HG03159 (cell line): ENCODE results near the gene MATN1.

Source experiments
- ATAC-seq: cut with Tn5 transposase; IDR thresholded peaks from one replicate; pipeline ENCODE4 v1.9.1; 2021; ENCODE audit warnings: mild to moderate bottlenecking, moderate library complexity; ENCODE audit not compliant: unreplicated experiment

Gene MATN1

GRCh38 chr1:30719406-30720270, 3.7 kb downstream of the MATN1 start:
- ATAC-seq: no peak

GRCh38 chr1:30718636-30719405, 4.6 kb downstream of the MATN1 start:
- peak; percentile 54 for ATAC-seq

DNA sequence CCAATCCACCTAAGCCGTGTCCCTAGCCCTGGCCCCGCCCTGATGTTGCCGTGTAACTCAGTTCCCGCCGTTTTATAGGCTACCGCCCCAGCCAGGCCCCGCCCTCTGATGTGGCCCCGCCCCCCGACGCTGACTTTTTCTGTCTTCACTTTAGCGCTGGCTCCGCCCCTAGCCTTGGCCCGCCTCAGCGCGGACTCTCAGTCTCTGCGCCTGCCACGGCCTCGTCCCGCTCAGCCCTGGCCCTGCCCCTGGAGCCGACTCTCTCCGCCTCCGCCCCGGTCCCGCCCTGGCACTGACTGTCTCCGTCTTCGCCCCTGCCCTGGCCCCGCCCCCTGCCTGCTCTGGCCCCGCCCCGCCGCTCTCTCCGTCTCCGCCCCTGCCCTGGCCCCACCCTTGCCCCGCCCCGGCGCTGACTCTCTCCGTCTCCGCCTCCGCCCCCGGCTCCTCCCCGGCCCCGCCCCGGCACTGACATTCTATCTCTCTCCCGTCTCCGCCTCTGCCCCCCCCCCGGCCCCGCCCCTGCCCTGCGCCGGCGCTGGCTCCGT, 5.2 kb downstream of the MATN1 start:
- ATAC-seq: peak; percentile 82

DNA sequence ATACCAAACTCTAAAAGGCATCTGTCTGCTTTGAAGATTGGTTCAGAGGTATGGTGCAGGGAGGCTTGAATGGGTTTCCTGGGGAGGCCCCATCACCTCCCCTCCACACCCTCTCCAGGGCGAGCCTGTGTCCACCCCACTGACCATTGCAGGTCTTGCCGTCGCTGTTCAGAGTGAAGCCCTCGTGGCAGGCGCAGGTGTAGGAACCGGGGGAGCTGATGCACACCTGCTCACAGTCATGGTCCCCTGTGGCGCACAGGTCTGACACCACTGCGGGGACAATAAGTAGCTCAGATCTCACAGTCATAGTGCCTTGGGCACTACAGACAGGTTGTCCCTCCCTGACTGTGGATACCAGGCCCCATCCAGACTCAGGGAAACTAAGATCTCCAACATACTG, 6.7 kb downstream of the MATN1 start:
- ATAC-seq: no peak

DNA sequence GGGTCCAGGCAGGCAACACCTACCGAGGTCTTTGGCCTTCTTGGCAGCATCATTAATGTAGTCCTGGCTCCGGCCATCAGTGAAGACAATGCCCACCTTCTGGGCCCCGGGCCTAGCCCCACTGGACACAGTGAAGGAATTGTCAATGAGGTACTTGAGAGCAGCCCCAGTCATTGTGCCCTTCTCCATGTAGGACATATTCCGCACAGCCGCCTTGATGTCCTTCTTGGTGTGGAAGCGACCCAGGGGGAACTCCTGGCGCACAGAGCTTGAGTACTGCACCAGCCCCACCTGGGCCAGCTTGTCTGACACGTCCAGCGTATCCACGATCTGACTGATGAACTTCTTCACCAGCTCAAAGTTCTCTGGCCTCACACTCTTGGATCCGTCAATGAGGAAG, 7.5 kb downstream of the MATN1 start:
- no peak for ATAC-seq

GRCh38 chr1:30715216-30715615, 8.2 kb downstream of the MATN1 start:
- ATAC-seq: no peak

DNA sequence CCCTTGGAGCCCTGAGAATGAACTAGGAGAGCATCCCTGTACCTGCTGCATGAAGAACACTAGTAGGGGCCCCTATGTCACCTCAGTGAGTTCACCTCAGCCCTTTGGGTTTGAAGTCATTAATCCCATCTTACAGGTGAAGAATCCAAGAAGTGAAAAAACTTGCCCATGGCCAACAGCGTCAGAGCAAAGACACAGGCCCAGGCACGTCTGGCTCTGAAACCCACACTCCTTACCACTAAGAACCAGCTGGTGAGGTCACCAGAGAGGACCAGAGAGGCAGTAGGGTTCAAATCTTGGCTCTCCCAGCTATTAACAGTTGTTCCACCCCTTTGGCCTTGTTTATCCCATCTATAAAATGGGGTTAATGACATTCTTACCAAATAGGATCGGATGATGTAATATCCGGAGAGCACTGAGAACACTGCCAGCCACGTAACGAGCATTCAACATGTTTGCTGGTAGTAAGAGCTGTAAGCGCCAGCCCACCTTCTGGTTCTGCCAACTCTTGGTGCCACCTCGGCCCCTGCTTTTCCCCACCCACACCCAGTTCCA, 8.8 kb downstream of the MATN1 start:
- ATAC-seq: no peak

DNA sequence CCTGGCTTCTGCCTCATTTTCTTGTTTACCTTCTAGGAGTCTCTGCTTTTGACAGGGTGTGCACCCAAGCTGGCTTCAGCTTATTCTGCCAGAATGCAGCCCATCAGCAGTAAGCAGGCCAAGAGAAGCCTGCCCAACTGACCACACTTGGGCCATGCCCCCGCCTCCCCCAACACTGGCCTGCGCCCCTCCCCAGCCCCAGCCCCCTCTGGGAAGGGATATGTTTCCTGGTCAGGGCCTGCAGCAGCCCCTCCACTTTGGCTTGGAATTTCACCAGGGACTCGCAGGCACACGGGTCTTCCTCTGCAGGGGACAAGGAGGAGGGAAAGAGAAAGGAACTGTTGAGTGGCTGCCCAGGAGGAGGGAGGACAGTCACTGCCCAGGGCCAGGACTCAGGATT, 9.4 kb downstream of the MATN1 start:
- ATAC-seq: no peak

- ATAC-seq: no peak
Observed at GRCh38 chr1:30713311-30713710, 10.1 kb downstream of the MATN1 start.

DNA sequence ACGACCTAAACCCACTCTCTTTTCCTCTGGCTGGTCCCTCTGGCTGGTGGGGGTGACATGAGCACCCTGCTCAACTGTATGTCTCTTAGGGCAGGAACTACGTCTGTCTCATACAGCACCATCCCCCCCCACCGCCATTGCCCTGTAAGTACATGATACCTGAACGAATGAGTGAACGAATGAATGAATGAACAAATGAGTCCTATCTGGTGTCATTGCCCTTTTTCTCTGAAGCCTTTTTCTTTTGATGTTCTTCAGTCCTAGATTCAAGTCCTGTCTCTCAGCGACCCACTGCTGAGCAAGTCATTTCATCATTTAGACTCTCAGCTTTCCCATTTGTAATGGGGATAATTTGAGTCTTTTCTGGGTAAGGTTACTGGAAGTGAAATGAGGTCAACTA, 10.8 kb downstream of the MATN1 start:
- no peak for ATAC-seq

GRCh38 chr1:30710407-30710806, 13.0 kb downstream of the MATN1 start:
- no peak for ATAC-seq

- no peak for ATAC-seq
Observed at GRCh38 chr1:30708361-30708728, 15.0 kb downstream of the MATN1 start.

GRCh38 chr1:30707412-30708360, 15.7 kb downstream of the MATN1 start:
- ATAC-seq: no peak

DNA sequence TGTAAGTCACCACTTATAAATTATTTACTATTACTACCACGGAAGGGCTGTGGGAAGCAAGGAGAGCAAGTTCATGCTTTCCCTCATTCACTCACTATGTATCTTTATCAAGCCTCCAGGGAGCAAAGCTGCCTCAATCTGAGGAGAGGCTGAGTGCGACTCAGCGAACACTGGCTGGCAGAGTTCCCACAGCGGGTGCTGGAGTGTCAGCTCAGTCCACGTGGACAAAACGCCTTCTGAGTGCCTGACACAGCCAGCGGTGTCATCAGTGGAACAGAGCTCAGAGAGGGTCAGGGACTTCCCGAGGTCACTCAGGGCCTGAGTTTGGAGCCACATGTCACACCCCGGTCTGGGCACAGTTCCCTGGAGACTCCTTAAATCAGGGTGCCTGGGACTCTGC, 16.9 kb downstream of the MATN1 start:
- ATAC-seq: no peak

DNA sequence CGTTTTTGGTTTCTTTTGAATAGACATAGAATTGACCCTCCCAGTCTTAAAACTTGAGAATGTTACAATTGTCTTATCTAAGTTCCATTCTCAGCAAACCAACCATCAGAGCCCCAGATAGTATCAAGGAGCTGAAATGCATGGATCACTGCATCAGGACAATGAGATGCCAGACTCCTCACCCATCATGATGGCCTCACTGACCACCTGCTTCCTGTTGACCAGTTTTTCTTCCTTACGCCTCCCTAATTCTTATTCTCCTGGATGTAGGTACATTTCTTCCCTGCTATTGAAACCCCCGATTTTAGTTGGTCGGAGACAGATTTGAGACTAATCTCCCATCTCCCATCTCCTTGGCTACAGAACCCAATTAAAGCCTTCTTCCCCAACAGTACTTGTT, 17.7 kb downstream of the MATN1 start:
- ATAC-seq: no peak

GRCh38 chr1:30704765-30705509, 18.4 kb downstream of the MATN1 start:
- no peak for ATAC-seq

DNA sequence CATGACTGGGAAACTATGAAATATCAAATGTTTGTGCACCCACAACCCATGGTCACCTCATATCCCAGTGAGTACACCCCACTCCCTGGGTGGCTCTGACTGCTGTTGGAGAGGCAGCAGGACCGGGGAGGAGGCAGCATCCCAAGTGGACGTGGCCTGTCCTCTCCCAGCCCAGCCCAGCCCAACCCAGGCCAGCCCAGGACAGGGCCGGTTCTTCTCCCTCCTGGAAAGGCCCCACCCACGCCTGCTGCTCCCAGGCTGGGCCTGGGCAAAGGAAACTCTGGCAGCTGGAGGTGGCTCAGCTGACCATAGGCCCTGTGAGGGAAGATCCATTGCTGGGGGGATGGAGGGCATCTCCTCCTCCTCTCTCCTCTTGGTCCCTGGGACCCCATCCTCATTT, 19.1 kb downstream of the MATN1 start:
- no peak for ATAC-seq

DNA sequence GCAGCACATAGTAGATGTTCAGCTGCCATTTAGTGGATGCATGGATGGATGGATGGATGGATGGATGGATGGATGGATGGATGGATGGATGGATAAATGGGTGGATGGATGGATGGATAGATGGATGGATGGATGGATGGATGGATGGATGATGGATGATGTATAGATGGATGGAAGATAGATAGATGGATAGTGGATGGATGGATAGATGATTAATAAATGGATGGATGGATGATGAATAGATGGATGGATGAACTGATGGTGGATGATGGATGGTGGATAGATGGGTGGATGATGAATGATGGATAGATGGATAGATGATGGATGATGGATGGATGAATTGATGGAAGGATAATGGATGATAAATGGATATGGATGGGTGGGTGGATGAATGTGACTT, 20.6 kb downstream of the MATN1 start:
- ATAC-seq: no peak

- no peak for ATAC-seq
Observed at GRCh38 chr1:30701258-30701633, 22.1 kb downstream of the MATN1 start.
